GM19328 (cell line): ENCODE results near the gene GNPTG.

ENCODE experiments used
- ATAC-seq: cut with Tn5 transposase; IDR thresholded peaks from one replicate; pipeline ENCODE4 v1.9.1; 2021; ENCODE audit warnings: mild to moderate bottlenecking, moderate library complexity; ENCODE audit not compliant: unreplicated experiment

Gene GNPTG

GRCh38 chr16:1346422-1347285 lies 5.1 kb upstream of the GNPTG start:
- no peak for ATAC-seq

GRCh38 chr16:1347286-1347855 lies 4.4 kb upstream of the GNPTG start:
- ATAC-seq = no peak

- ATAC-seq = no peak
Observed at GRCh38 chr16:1347962-1348361, 3.8 kb upstream of the GNPTG start.

- no peak for ATAC-seq
Observed at GRCh38 chr16:1348441-1348840, 3.3 kb upstream of the GNPTG start.

- no peak for ATAC-seq
Observed at GRCh38 chr16:1348926-1349325, 2.8 kb upstream of the GNPTG start.

- no peak for ATAC-seq
Observed at GRCh38 chr16:1349351-1349750, 2.4 kb upstream of the GNPTG start.

GRCh38 chr16:1349951-1350350 lies 1.8 kb upstream of the GNPTG start:
- ATAC-seq = no peak

- ATAC-seq = no peak
Observed at GRCh38 chr16:1350691-1351090, 1.0 kb upstream of the GNPTG start.

- ATAC-seq = no peak
Observed at GRCh38 chr16:1351215-1351581, 533 bp upstream of the GNPTG start.

- ATAC-seq = no peak
Observed at GRCh38 chr16:1354815-1355540, 3.2 kb downstream of the GNPTG start.

- no peak for ATAC-seq
Observed at GRCh38 chr16:1355591-1355990, 3.9 kb downstream of the GNPTG start.

GRCh38 chr16:1356061-1356900 lies 4.5 kb downstream of the GNPTG start:
- ATAC-seq = no peak

- ATAC-seq = no peak
Observed at GRCh38 chr16:1357906-1358566, 6.3 kb downstream of the GNPTG start.

- no peak for ATAC-seq
Observed at GRCh38 chr16:1361685-1362360, 10.1 kb downstream of the GNPTG start.

- no peak for ATAC-seq
Observed at GRCh38 chr16:1362807-1363206, 11.1 kb downstream of the GNPTG start.

- no peak for ATAC-seq
Observed at GRCh38 chr16:1363501-1364041, 11.8 kb downstream of the GNPTG start.

GRCh38 chr16:1364510-1364909 lies 12.8 kb downstream of the GNPTG start:
- ATAC-seq = no peak

- ATAC-seq = no peak
Observed at GRCh38 chr16:1366060-1366711, 14.5 kb downstream of the GNPTG start.

GRCh38 chr16:1366712-1367299 lies 15.1 kb downstream of the GNPTG start:
- no peak for ATAC-seq
